ENCODE data around the gene CDK14.

CDK14 gene

DNA sequence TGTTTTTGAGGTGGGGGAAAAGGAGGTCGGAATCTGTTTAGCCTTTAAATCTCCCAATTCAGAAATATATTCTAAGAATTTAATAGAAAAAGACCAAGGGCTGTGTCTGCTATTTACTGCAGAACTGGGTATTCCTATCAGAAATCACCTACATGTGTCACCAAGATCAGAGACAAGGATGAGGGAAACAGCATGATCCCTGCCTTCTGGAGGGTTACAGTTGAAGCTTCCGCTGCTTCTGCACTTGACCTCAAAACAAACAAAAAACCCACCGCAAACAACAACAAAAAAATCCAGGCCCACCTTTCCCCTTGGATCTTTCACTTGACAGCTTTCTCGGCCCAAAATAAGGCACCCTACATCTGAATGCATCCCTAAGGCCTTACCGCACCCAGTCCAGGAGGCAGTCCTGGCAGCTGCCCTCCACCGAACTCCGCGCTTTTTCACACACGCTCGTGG is 750 bp upstream of the CDK14 start:
- H3K9ac ChIP-seq: no peak overlapping the region
- H3K9me3 ChIP-seq (ENCODE audit: control insufficient read depth, low read length): no peaks in the 10 kb centered on the region
- no peaks in the 10 kb centered on the region for H3K36me3 ChIP-seq (ENCODE audit: control insufficient read depth, insufficient read depth, low read length)
- no peaks in the 10 kb centered on the region for H3K4me1 ChIP-seq
- peak overlapping the region; percentile 35 for H3K4me3 ChIP-seq (ENCODE audit: low read depth, low read length)
- H3K4me2 ChIP-seq (ENCODE audit: low read length): peak overlapping the region; percentile 75
- TF ChIP-seq CTCF (IDR thresholded peaks at IDR 0.05): no peak
- H3K79me2 ChIP-seq: no peaks in the 10 kb centered on the region
- peak overlapping the region; percentile 37 for H3K27ac ChIP-seq
- H2AFZ ChIP-seq: peak overlapping the region; percentile 91
- no peaks in the 10 kb centered on the region for H3K27me3 ChIP-seq (ENCODE audit: control insufficient read depth, insufficient read depth, low read length)

DNA sequence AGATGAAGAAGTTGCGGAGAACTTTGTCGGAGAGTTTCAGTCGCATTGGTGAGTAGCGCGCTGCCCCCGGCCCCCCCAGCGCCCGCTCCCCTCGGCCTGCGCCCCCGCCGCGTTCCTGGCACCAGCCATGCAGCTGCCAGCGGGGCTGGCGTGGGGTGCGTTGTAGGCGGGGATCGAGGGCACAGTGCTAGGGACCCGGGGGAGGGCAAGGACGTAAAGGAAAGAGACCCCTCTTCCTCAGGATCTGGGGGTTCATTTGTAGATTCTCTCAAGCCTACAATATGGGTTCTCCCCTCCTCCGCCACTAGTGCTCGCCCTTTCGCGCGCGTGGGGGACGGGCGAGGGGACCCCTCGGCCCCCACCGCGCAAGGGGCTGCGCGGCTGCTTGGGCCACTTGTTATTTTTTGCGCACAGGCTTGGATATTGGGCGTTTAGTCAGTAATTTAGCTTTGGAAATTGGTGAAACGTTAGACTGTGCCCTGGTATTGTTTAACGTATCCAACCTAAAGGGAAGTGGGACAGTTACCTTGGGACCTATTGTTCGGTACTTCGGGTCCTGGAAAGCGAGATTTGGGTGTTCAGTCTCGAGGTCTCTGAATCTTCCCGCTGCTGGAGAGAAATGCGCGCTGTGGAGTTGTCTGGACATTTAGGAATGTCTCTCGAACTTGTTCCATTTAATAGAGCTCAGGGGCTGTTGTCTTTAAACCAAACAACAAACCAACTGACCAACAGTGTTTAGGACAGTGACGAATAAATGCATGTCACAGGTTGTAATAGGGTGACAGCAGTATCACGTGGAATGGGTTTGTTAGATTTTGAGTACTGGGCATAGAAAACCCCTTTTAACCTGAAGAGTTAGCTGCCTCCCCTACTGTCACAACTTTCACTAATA is 796 bp downstream of the CDK14 start:
- H3K27me3 ChIP-seq (ENCODE audit: control insufficient read depth, insufficient read depth, low read length): no peaks in the 10 kb centered on the region
- no peaks in the 10 kb centered on the region for H3K4me1 ChIP-seq
- H3K27ac ChIP-seq: no peak overlapping the region
- no peak overlapping the region for H3K9ac ChIP-seq
- no peaks in the 10 kb centered on the region for H3K79me2 ChIP-seq
- peak overlapping the region; percentile 72 for H2AFZ ChIP-seq
- no peaks in the 10 kb centered on the region for H3K36me3 ChIP-seq (ENCODE audit: control insufficient read depth, insufficient read depth, low read length)
- no peak for TF ChIP-seq CTCF (IDR thresholded peaks at IDR 0.05)
- peak overlapping the region; percentile 57 for H3K4me3 ChIP-seq (ENCODE audit: low read depth, low read length)
- peak overlapping the region; percentile 81 for H3K4me2 ChIP-seq (ENCODE audit: low read length)
- no peaks in the 10 kb centered on the region for H3K9me3 ChIP-seq (ENCODE audit: control insufficient read depth, low read length)

DNA sequence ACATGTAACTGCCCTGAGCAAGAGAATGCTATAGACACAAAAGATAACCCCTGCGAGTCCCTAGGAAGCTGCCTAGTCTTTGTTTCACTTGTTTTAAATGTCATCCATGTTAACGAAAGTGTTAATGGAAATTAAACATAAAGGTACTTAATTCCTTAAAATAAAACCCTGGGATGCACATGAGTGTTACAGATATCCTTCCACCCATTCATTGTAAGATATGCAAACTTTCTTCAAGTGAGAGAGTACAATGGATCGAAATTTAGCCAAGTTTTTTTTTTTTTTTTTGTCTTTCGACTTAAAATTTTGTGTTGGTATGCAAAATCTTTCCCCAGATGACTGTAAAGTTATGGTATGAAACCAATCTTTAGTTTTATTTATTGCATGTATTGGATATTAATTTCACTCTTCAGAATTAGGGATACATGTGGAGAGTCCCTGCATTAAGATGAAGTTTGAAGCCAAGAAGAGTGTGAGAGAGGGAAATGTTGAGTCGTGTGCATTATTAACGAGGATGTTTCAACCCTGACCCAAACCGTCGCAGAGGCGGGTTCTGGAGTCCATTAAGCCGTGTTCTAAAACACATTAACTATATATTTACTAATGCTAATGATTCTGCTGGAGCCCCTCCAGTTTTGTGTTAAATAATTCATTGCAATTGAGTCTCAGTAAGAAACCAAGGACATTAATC is 1.6 kb downstream of the CDK14 start:
- H3K27me3 ChIP-seq (ENCODE audit: control insufficient read depth, insufficient read depth, low read length): no peaks in the 10 kb centered on the region
- H3K4me1 ChIP-seq: no peaks in the 10 kb centered on the region
- H3K4me2 ChIP-seq (ENCODE audit: low read length): no peak overlapping the region
- no peak for TF ChIP-seq CTCF (IDR thresholded peaks at IDR 0.05)
- no peaks in the 10 kb centered on the region for H3K36me3 ChIP-seq (ENCODE audit: control insufficient read depth, insufficient read depth, low read length)
- no peak overlapping the region for H3K27ac ChIP-seq
- no peak overlapping the region for H2AFZ ChIP-seq
- H3K9me3 ChIP-seq (ENCODE audit: control insufficient read depth, low read length): no peaks in the 10 kb centered on the region
- peak overlapping the region; percentile 57 for H3K4me3 ChIP-seq (ENCODE audit: low read depth, low read length)
- no peak overlapping the region for H3K9ac ChIP-seq
- no peaks in the 10 kb centered on the region for H3K79me2 ChIP-seq

GRCh38 chr7:90599038-90599437 is 2.9 kb downstream of the CDK14 start:
- H3K4me2 ChIP-seq (ENCODE audit: low read length): no peak overlapping the region
- H3K4me3 ChIP-seq (ENCODE audit: low read depth, low read length): no peak overlapping the region
- no peaks in the 10 kb centered on the region for H3K4me1 ChIP-seq
- no peak overlapping the region for H2AFZ ChIP-seq
- no peaks in the 10 kb centered on the region for H3K36me3 ChIP-seq (ENCODE audit: control insufficient read depth, insufficient read depth, low read length)
- no peak overlapping the region for H3K27ac ChIP-seq
- no peaks in the 10 kb centered on the region for H3K9me3 ChIP-seq (ENCODE audit: control insufficient read depth, low read length)
- H3K27me3 ChIP-seq (ENCODE audit: control insufficient read depth, insufficient read depth, low read length): no peaks in the 10 kb centered on the region
- H3K79me2 ChIP-seq: no peaks in the 10 kb centered on the region
- no peak overlapping the region for H3K9ac ChIP-seq
- TF ChIP-seq CTCF (IDR thresholded peaks at IDR 0.05): no peak
